ENCODE data around the gene TMEM125. TPM values are rescaled to one million over a fixed set of nuclear protein-coding genes. Genes with fewer than 3 reads are reported as not detected.

The TMEM125 gene
- total RNA-seq, 2 donors from 2014 or later: 59.8 to 80.0 TPM

DNA sequence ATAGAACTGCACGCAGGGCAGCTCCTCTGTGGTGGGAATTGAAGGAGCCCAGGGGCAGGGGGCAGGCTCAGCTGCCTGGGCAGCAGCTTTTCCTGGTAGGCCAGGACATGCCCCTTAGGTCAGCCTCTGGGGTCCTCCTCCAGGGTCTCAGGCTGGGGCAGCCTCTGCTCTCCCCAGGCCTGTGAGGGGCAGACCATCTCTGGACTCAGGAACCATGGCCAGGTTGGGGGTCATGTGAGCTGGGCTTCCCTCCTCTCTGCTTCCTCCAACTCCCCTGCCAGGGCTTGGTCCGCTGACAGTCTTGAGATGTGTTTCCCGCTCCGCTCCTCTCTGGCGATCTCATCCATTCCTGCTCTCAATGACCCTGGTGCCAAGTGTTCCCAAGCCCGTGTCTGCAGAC is 9.9 kb downstream of the TMEM125 start:
- no peak overlapping the region for H3K27ac ChIP-seq
- no peak overlapping the region for H3K4me3 ChIP-seq
- H3K9me3 ChIP-seq: no peaks in the 10 kb centered on the region
- H3K27me3 ChIP-seq: no peaks in the 10 kb centered on the region
- DNase-seq: no peak
- intact Hi-C loops (cut with DNase I): no loop called here
- no peaks in the 10 kb centered on the region for H3K36me3 ChIP-seq
- H3K4me1 ChIP-seq: no peaks in the 10 kb centered on the region
- H3K9ac ChIP-seq (ENCODE audit: low read depth in 2 of 2, low read length in 2 of 2): no peak overlapping the region
- TF ChIP-seq, protein P1, sequence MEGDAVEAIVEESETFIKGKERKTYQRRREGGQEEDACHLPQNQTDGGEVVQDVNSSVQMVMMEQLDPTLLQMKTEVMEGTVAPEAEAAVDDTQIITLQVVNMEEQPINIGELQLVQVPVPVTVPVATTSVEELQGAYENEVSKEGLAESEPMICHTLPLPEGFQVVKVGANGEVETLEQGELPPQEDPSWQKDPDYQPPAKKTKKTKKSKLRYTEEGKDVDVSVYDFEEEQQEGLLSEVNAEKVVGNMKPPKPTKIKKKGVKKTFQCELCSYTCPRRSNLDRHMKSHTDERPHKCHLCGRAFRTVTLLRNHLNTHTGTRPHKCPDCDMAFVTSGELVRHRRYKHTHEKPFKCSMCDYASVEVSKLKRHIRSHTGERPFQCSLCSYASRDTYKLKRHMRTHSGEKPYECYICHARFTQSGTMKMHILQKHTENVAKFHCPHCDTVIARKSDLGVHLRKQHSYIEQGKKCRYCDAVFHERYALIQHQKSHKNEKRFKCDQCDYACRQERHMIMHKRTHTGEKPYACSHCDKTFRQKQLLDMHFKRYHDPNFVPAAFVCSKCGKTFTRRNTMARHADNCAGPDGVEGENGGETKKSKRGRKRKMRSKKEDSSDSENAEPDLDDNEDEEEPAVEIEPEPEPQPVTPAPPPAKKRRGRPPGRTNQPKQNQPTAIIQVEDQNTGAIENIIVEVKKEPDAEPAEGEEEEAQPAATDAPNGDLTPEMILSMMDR (IDR thresholded peaks at IDR 0.05): no peak

DNA sequence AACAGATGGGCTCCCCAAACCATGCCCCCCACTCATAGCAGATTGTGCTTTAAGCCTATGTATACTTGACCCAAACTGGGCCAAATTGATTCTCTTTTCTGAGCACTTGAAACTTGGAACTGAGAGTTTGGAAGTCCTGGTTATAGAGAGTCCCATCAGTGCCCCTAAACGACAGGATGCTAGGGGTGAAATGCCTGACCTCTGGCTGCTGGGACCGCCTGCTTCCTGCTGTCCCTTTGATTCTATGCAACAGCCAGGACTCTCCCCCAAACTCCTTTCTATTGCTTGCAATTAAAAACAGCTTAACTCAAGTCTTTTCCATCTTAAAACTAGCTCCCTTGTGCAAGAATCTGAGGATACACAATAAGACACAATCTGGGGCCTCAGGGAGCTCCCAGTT is 10.9 kb downstream of the TMEM125 start:
- TF ChIP-seq, protein P1 (IDR thresholded peaks at IDR 0.05): no peak
- Histone ChIP-seq H3K4me3 (no peak overlapping the region), H3K9ac (ENCODE audit: low read depth in 2 of 2, low read length in 2 of 2) (no peak overlapping the region), H3K9me3 (no peaks in the 10 kb centered on the region), H3K27ac (no peak overlapping the region), H3K36me3 (no peaks in the 10 kb centered on the region), H3K27me3 (no peaks in the 10 kb centered on the region), H3K4me1 (no peaks in the 10 kb centered on the region)
- intact Hi-C loops (cut with DNase I): no loop called here
- no peak for DNase-seq

DNA sequence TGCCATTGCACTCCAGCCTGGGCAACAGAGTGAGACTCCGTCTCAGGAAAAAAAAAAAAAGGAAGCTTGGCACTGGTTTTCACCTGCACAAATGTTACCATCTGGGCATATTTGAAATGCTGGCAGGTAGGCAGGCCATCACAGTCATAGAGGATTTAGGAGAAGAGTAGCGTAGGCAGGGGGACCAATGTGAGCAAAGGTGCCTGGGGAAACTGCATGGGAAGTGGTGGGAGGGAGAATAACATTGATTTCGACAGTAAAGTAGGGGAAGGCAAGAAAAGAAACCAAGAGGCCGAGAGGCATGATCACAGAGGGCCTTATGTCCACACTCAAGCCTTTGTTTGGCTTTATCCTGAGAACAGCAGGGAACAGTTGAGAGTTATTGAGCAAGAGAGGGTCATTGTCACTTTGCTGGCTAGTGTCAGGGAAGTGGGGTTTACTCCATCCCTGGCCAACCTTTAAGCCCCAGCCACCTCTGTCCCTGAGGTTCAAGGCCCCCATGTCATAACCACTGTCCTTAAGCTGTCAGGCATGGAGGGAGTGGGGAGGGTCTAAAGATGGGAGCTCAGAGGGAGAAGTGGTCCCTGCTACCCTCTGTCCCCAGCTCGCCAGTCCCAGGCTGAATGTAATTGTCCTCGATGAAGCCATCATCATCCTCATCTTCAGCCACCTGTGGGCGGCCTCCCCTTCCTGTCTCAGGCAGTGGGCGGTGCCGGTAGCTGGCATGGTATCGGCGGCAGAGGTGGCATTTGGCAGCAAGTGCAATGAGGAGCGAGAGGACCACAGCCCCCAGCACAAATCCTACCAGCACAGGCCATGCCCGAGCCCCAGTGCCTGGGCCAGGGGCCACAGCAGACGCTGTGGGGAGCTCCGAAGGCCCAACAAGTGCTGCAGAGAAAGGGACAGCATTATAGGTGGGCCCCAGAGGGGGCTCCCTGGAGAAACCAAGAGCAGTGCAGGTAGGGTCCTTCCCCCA is 12.7 kb downstream of the TMEM125 start:
- no peaks in the 10 kb centered on the region for H3K9me3 ChIP-seq
- H3K27ac ChIP-seq: no peak overlapping the region
- H3K36me3 ChIP-seq: no peaks in the 10 kb centered on the region
- no peak overlapping the region for H3K4me3 ChIP-seq
- no peak overlapping the region for H3K9ac ChIP-seq (ENCODE audit: low read depth in 2 of 2, low read length in 2 of 2)
- no peaks in the 10 kb centered on the region for H3K4me1 ChIP-seq
- intact Hi-C loops (cut with DNase I): no loop called here
- TF ChIP-seq, protein P1 (IDR thresholded peaks at IDR 0.05): no peak
- no peak for DNase-seq
- H3K27me3 ChIP-seq: no peaks in the 10 kb centered on the region

DNA sequence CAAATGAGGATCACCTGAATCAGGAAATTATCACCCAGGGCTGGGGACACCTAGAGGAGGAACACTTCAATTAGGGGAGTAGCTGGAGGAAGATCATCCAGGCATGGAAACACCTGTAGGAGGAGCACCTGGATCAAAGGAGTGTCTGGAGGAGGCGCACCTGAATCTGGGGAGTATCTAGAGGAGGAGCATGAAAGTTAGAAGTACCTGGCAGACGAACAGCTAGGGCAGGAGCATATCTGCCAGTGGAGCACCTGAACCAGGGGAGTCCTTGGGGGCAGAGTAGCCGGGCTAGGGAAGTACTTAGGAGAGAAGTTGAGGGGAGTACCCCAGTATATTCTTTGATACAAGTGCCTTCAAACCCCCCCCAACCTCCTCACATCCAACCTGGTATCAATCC is 14.3 kb downstream of the TMEM125 start:
- H3K27ac ChIP-seq: peak overlapping the region; percentile 85

DNA sequence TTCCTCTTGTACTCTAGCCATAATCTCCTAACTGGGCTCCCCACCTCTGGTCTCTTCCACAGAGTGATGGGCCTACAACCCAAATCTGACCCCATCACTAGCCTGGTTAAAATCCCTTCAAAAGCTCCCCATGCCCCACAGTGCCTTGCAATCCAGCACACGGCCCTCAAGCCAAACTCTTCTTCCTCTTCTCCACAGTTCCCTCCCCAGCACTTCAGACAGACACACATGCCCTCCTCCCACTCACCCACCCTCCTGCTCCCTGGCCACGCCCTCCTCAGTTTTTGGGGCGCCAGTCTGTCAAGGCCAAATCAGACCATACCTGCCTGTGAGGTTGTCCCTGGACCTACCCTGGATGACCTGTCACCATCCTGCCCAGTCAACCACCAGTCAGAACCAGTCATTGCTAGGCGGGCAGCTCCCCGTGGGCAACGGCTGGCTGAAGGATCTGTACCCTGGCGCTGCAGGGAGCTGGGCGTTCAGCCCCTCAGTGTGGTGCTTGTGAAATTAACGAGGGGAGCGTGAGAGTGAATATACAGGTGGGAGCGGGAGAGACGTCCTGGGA is 14.8 kb downstream of the TMEM125 start:
- no peaks in the 10 kb centered on the region for H3K27me3 ChIP-seq
- intact Hi-C loops (cut with DNase I): no loop called here
- TF ChIP-seq, protein P1 (IDR thresholded peaks at IDR 0.05): no peak
- peak; percentile 57 for DNase-seq
- no peaks in the 10 kb centered on the region for H3K9me3 ChIP-seq
- no peaks in the 10 kb centered on the region for H3K36me3 ChIP-seq
- H3K27ac ChIP-seq: peak overlapping the region; percentile 85
- H3K4me3 ChIP-seq: peak overlapping the region; percentile 36
- peak overlapping the region; percentile 65 to 93 for H3K9ac ChIP-seq (ENCODE audit: low read depth in 2 of 2, low read length in 2 of 2)
- H3K4me1 ChIP-seq: no peaks in the 10 kb centered on the region

More for the DNA sequence above, 14.3 kb downstream of the TMEM125 start:
- Histone ChIP-seq H3K4me1 (no peaks in the 10 kb centered on the region), H3K9ac (ENCODE audit: low read depth in 2 of 2, low read length in 2 of 2) (peak overlapping the region in 1 of 2 donors; percentile 93), H3K36me3 (no peaks in the 10 kb centered on the region), H3K27me3 (no peaks in the 10 kb centered on the region), H3K4me3 (peak overlapping the region; percentile 36), H3K9me3 (no peaks in the 10 kb centered on the region)
- TF ChIP-seq, protein P1 (IDR thresholded peaks at IDR 0.05): no peak
- intact Hi-C loops (cut with DNase I): no loop called here
- no peak for DNase-seq
